DND-41 (cell line): ENCODE data around the gene EXT2.

Experiments
- CTCF ChIP-seq: IDR thresholded peaks from 2 replicates; pipeline ENCODE4 v1.5.1; 2012; ENCODE audit warnings: borderline replicate concordance, low read length, moderate library complexity, mild to moderate bottlenecking; ENCODE audit not compliant: poor library complexity, severe bottlenecking; ENCODE audit errors: extremely low read depth
- EZH2 ChIP-seq: IDR thresholded peaks from 3 replicates; pipeline ENCODE4 v1.6.1; 2012; ENCODE audit warnings: borderline replicate concordance, low read depth, mild to moderate bottlenecking, moderate library complexity, low read length, inconsistent platforms; ENCODE audit not compliant: severe bottlenecking

- no peak for TF ChIP-seq CTCF
- no peak for TF ChIP-seq EZH2
Measured at GRCh38 chr11:44213148-44213547, 117.7 kb downstream of the EXT2 start.
